NCI-H146 (cell line): ENCODE data around the gene DDI1.

Source experiments
- DNase-seq: peaks from one replicate; lab custom pipeline; 2025; lab: John Stamatoyannopoulos, UW

Gene DDI1

DNA sequence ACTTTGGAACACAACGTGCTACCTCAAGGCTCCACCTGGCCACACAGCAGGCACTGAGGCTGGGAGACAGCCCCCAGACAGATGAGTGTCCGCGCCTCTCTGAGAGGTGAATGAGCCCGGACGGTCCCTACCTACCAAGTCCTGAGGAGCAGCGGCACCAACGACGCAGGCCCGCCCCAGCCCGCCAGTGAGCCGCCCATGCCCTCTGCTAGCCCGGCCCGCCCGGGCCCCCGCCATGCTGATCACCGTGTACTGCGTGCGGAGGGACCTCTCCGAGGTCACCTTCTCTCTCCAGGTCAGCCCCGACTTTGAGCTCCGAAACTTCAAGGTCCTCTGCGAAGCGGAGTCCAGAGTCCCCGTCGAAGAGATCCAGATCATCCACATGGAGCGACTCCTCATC is at the start of gene DDI1:
Gene DDI1, plus strand, starts transcription at position 53 of the 400 bp plus-strand sequence. Its CDS starts 183 bp downstream, at position 236.
- DNase-seq: no peak

DNA sequence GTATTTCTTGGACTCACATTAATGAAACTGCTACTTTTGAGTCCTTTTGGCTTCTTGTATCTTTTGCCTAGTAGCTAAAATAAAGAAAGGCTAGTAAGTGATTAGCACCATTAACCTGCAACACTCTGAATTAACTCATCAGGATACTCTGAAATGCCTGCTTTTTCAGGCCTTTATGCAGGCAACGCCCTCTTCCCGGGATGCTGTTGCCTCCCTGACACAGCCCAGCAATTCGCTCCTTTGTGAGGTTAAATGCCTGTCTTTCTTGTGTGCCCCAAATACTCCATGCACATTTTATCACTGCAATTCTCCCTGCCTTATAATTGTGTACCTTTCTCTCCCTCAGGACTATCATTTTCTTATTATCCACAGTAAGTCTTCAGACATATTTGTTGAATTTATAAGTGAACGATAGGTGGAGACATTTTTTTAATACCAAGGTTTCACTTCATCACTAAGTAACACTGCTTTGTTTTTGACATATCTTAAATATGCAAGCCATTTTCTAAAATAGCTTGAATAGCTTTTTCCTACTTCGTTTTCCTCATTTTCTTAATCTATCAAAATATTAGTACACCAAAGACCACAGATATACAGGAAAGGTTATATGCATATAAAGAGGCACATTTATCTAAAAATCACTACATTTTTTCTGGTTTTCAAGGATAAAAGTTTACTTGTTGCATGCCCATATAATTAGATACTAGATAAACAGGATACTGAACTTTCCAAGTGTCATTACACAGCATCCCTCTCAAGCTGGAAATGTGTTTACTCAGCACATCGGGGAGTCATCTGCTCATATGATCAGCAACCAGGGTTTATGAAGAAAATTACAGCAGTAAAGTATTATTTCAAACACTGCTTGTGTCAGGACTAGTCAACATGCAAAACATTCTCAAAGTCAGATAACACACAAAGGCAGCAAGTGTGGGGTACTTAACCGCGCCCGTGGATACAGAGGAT is 48.5 kb upstream of the DDI1 start:
- peak; percentile 4 for DNase-seq

DNA sequence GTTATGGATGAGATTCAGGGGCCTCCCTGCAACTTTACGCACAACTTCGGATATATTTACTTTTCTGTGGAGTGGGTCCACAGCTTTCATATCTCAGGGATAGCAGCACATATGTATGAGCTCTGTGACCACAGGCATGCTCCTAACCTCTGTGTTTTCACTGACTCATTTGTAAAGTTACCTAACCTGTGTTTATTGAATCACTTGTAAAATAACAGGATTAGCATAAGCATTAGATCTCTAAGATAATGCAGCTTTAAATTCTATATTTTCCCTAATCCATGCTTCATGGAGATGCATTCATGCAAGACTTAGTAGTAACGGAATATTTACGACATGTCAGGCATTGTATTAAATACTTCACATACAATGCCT is 47.9 kb upstream of the DDI1 start:
- no peak for DNase-seq

DNA sequence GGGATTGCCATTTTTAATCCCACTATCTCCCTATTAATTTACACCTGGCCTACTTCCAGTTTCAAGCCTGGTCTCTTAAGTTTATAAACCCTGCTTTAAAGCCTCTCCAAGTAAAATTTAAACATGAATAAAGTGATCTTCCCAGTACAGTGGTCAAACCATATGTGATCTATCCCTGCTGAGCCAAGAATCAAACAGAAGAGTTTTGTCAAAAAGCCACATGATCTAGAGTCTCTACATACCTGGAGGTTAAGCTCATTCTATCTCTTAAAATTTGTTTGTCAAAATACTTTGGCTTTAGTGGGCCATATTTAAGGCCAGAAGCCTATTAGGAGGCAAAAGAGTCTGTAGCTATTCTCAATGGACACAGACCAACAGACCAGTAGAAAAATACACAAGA is 42.9 kb upstream of the DDI1 start:
- DNase-seq: no peak

DNA sequence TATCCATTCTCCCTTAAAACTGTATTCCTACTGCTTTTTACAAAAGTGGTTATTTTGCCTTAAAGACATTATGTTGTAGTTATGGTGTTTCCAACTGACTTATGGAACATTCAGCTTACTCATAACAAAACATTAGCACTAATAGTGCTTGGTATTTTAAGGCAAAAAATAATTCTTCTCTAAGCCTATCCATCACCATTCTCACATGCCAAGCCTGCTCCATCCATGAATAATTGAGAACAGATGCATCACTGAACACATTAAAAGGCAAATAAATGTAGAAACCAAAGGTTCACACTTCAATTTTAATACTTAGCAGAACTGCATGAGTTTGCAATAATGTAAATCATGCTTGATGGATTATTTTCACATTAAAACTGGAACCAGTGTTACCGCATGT is 42.3 kb upstream of the DDI1 start:
- no peak for DNase-seq

DNA sequence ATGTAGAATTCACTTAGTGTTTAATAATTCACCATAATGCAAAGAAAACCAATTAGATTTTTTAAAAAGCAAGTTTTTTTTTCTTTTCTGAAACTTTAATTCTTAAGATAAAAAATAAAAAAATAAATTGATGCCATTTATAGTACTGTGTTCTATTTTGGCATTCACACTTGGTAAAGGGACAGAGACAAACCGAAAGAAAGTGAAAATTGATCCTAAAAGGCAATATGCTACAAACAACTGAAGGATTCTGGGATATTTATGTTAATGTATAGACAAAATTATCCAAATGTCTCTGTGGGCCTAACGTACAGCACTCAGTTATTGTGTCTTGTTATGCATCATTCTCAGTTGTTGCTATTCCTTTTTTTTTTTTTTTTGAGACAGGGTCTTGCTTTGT is 41.9 kb upstream of the DDI1 start:
- DNase-seq: no peak

DNA sequence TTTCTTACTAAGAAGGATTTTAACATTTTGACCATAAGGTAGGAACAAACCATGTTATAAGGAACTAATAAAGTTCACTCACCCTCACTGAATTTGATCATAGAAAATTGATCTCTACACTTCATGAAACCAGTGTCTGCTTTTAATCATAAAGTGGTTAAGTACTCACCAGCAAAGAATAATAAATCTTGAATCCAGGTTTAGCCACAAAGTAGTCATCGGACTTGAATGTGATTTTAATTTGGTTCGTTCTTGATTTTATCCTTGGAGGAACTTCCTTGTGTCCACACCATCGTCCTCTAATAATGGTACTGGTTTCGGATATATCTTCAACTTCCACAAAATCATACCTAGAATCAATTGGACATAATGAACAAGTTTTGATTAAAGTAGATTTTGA is 40.5 kb upstream of the DDI1 start:
- DNase-seq: no peak

DNA sequence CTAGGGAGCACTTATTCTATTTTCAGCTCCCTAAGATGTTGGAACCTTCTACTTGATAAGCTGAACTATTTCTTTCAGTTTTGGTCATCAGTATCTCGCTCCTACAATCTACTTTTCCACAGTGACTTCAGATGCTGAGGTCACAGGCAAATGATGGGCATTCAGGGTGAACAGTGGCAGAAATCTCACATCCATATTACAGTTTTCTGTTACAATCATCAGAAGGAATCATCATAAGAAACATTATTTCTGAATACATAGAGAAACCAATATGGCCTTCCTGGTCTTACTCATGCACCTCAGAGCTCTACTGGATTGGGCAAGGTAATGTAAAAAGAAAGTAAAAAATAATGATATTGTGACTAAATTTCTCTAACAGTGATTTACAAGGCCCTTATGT is 39.4 kb upstream of the DDI1 start:
- no peak for DNase-seq

DNA sequence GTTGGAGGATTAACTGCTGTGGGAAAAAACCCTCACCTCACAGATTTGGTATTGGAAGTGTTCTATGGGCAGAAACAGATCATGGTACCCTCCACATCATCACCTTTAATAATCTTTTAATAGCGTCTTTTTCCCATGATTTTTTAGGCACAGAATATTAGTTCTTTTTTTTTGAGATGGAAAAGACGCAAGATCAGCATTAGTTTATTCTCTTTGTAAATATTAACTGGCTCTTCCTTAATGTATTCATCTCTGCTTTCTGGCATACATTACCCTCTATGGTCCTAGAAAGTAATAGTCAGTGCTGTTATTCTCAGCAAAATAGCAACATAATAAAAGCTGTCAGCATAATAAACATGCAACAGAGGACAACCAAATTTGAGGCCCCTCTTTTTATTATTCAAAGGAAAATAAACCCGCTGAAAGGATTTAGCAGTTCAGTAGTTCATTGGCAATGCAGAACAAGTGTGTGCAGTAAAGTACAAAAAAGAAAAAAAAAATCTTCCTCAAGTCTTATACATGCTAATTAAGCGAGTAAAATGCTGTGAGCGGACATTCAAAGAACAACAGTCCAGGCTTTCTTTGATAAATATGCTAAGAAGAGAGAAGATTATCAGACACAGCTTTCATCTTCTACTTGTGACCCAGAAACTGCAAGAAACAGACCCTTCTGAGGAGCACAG is 37.5 kb upstream of the DDI1 start:
- no peak for DNase-seq

DNA sequence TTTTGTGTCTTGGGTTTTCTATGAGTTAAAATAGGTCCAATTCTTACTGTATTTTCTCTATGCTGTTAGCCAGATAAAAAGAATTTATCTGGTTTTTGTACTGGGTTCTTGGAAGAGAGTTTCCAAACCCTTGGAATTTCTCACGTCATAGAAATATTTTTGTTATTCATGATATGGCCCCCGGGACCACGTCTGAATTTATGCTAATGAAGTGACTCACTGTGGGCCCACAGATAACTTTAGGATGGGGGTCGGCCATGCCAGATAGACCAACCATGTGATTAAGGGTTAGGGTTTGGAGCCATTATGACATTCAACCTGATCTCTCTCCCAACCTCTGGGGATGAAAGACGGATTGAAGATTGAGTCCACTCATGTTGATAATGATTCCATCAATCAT is 35.6 kb upstream of the DDI1 start:
- no peak for DNase-seq

DNA sequence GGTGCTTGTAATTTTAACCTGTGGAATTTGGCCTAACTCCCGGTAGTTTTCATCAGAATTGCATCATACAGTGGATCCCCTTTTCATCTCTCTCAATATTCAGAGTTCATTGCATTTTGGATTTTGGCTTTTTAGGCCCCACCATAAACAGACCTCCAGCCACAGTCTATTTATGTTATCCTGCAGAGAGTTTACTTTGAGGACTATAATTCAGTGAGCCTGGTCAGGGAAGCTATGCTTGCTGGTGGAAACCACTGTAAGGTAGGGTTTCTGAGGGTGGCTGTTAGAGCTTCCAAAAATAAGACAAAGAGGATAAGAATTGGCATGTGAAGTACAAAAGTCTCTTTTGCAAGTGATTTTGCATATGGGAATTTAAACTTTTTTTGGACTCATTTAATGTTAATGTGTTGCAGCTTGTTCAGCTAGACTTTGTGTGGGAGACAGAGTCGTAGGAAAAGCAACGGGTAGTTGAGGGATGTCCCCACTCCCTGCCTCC is 34.8 kb upstream of the DDI1 start:
- DNase-seq: no peak

DNA sequence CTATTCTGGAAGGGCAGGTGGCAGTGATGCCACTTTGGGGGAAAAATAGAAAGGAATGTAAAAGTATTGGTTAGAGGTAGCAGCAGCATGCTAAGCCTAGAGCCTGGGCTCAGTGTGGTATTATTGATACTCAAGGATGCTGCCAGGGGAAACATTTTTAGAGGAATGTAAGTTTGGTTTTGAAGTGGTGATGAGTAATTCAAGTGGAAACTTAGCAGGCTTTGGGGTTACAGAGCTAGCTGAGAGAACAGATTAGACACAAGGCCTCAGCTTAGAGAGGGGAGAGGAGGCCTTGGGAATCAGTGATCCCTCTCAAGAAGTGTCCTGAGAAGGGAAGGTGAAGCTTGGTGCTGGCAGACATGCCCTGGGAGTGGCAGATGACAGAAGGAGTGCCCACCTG is 32.9 kb upstream of the DDI1 start:
- DNase-seq: no peak

DNA sequence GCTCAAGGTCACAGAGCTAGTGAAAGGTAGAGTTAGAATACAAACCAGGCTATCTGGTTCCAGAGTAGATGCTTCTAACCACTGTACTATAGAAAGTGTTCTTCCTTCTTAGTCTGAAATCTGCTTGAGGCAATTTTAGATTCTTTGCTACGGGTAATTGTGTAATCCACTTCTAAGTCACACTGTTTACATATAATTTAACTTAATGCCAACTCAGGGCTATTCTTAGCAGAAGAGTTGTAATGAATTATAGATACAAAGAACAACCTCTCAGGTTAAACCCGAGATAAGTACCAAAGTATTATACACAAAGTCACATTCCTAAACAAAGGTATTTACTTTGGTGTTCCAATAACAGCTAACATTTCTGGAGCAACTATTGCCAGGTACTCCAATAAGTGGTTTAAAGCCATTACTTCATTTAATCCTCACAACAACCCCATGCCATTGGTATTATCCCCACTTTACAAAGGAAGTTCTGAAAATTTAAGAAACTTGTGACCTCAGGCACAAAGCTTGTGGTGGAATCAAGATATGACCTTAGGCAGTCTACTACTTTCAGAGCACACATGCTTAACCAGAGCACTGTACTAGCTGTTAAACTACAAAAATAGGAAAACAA is 31.1 kb upstream of the DDI1 start:
- no peak for DNase-seq

DNA sequence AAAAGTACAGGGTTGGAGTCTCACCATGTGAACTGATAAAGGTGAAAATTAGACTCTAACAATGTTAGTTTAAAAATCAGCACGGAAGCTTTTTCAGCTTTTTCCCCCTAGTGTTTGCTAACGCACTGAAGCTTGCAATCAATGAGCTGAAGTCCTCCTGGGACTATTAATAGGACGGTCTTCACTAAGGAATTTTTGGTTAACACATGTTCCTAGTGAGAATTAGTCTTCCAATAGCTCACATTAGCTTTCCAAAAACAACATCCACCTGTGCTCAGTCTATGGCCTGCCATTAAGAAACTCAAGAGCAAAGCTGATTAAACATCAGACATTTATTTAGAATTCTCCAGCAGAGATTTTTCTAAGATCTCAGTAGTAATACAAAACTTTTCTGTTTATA is 26.7 kb upstream of the DDI1 start:
- DNase-seq: no peak

DNA sequence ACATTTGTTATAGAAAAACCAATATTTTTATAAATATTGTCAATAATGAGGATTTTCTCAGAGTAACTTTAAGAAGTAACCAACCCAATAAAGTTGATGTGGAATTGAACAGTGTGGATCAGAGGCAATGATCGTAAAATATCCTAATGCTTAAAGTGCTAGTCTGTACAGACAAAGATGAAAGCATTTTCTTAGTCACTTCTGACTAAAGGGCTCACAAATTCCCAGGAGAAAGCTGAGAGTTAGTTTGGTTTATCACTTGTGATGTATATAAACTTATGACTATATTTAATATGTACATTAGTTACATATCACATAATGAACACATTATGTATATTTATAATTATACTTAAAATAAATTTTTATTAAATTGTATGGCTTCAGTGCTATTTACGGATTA is 25.4 kb upstream of the DDI1 start:
- no peak for DNase-seq

DNA sequence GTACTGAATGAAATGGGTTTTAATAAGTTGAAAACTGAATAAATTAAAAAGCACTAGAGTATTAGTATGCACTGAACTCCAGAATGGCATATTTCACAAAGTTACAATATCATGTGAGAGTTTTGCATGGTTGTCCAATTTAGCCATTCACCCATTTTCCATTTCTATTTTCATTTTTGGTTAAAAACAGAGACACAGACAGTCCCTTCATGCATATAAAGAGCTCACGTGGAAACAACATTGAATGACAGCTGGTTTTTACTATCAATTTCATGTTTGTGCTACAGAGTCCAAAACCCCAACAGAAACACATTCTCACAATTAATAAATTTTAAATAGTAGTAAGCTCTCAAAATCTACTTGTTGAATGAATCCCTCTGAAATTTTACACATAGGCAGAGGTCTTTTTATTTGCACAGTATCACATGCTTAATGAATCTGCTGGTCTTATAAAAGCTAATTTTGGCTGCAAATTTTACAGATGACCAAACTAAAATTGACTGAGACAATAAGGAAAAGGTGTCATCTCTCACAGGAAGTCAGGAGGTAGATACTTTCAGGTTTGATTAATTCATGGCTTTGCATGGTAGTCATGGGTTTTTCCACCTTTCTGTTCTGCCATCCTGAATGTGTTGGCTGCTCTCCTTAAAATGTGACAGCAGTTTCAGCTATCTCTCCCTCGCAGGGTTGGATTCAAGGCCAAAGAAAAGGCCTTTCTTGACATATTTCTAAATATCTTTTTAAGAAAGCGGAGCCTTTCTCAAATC is 20.6 kb upstream of the DDI1 start:
- DNase-seq: no peak

DNA sequence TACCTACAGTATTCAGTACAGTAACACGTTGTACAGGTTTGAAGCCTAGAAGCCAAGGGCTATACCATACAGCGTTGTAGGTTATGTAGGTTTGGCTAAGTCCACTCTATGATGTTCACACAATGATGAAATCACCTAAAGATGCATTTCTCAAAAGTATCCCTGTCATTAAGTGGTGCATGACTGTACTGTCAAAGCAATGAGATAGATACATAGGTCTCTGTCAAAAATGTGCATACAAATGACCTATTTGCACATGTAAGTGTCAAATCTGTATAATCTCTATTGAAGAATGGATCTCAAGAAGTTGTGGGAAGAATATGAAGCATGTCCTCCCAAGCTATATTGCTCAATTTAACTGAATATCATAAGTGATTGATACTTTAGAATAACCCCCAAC is 11.9 kb upstream of the DDI1 start:
- no peak for DNase-seq

DNA sequence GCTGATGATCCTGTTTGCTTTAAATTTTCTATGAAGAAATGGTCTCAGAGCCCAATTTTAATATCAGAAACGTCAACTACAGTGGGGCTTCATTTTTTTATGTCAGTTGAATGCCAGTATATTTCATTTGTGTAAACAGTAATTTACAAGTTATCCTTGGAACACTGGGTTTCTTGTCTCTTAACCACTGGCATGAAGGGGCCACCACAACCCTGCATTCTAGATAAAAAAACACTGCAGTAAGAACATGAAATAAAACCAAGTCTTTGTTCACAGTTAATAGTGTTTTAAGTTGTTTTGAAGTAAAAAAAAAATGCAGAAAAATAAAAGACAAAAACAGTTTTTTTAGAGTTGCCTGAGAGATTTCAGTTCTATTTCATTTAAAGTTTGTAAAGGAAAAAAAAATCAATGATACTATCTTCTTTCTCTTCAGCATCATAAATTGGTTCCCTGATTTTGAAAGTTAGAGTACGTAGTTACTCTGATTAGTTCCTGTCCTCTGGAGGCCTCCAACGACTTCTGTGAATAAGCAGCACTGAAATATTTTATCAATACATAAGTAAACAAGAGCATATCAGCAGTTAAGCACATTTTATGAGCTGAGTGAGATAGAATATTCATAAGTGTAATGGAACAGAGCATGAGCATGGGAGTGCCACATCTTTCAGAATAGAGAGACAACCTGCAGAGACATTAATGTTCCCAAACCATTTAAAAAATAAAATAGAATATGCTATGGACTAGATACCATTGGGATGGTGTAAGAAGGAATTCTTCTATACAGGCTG is 7.8 kb upstream of the DDI1 start:
- no peak for DNase-seq

DNA sequence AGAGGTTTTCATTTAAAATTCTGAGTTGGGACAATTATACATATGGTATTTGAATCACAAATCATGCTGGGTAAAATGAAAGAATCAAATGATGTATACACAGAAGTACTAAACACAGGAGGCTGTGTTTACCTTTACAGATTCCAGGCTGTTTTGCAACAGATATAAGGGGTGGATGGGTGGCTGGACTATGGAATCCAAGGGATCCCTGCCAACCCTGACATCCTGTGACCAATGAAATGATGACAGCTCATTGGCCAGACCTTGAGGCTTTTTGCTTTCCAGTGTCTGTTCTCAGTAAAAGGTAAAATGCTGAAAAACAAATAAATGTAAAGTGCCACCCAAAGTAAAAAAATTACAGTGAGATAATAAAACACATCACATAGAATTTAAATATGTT is 3.3 kb upstream of the DDI1 start:
- no peak for DNase-seq

DNA sequence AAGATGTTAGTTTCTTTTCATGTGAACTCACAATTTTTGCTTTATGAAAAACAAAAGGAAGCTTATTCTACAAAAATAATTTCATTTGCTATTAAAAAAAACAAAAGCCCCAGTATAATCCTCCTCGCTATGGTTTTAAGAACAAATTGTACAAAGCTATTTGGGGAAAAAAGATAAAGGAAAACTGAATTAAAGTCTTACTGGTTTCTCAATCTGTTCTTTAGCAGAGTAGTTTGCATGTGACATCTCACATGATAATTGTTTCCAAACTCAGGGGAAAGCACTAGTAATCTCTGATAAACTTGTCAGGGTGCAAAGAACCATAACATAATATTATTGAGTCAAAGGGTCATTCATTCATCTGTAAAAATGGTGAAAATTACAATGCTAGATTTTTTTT is 2.9 kb upstream of the DDI1 start:
- no peak for DNase-seq

DNA sequence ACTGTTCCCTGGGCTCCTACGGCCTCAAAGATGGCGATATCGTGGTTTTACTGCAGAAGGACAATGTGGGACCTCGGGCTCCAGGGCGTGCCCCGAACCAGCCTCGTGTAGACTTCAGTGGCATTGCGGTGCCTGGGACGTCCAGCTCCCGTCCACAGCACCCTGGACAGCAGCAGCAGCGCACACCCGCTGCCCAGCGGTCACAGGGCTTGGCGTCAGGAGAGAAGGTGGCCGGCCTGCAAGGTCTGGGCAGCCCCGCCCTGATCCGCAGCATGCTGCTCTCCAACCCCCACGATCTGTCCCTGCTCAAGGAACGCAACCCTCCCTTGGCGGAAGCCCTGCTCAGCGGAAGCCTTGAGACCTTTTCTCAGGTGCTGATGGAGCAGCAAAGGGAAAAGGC is 555 bp downstream of the DDI1 start:
- no peak for DNase-seq
